A549 (cell line): Measurements from ENCODE around the gene JPH2. TPM values are rescaled to one million over a fixed set of nuclear protein-coding genes. Genes with fewer than 3 reads are reported as not detected.
A peak's percentile ranks its signal among the peaks of the same experiment; 100 is the strongest.

ENCODE experiments used
- ATAC-seq, 2 experiments: fragments of 200-7000 bp in 1 of 2; fragments of >200 bp in 1 of 2; cut with Nextera tagmentation in 1 of 2; cut with Tn5 transposase in 1 of 2; 3 replicates each; pipeline versions ENCODE4 v1.8.0 to v1.9.1; 2018 to 2020; ENCODE audit warnings: mild to moderate bottlenecking in 1 of 2, moderate library complexity in 1 of 2
- CTCF ChIA-PET: fragments of 300-600 bp; sonication (Branson Sonifier 250); formaldehyde crosslinking; extraction: SDS; loops from one replicate; lab custom pipeline; 2021; ENCODE audit warnings: antibody characterized with exemption, inconsistent platforms; lab: Yijun Ruan, JAX
- POLR2A ChIA-PET: fragments of 350-600 bp; formaldehyde crosslinking; extraction: SDS; loops from one replicate; lab custom pipeline; 2021; ENCODE audit warnings: antibody characterized with exemption, inconsistent platforms; lab: Yijun Ruan, JAX
- DNase-seq, 2 experiments: peaks; one replicate each; pipeline versions ENCODE4 v3.0.0 to v3.0.0-alpha.2; 2011 to 2016; ENCODE audit warnings: low read depth in 1 of 2, low spot score in 1 of 2
- FAIRE-seq: peaks from 2 replicates; lab custom pipeline; 2011; peaks lifted over from hg19 to GRCh38; lab: Jason Lieb, UNC
- H3K27ac ChIP-seq, 2 experiments: fragments of >200 bp; sonication (Bioruptor Twin); formaldehyde crosslinking; 3 replicates each; pipeline ENCODE4 v1.5.1; 2016 to 2017
- H3K4me1 ChIP-seq: fragments of >200 bp; sonication (Bioruptor Twin); formaldehyde crosslinking; 3 replicates; pipeline ENCODE4 v1.6.1; 2016
- H3K4me2 ChIP-seq: fragments of >200 bp; sonication (Bioruptor Twin); formaldehyde crosslinking; 3 replicates; pipeline ENCODE4 v1.6.1; 2016
- H3K4me3 ChIP-seq: fragments of >200 bp; sonication (Bioruptor Twin); formaldehyde crosslinking; 3 replicates; pipeline ENCODE4 v1.5.1; 2016
- H3K9me3 ChIP-seq: fragments of >200 bp; sonication (Bioruptor Twin); formaldehyde crosslinking; 3 replicates; pipeline ENCODE4 v1.6.1; 2016
- BHLHE40 ChIP-seq: IDR thresholded peaks from 2 replicates; pipeline ENCODE4 v1.6.1; 2012; ENCODE audit warnings: low read depth, low read length, inconsistent platforms
- CEBPB ChIP-seq, 2 experiments: fragments of >200 bp in 1 of 2; sonication (Bioruptor Twin) in 1 of 2; formaldehyde crosslinking in 1 of 2; IDR thresholded peaks; 2 replicates each; pipeline ENCODE4 v1.6.1; 2012 to 2016
- CHD4 ChIP-seq: fragments of 200-600 bp; sonication (generic); IDR thresholded peaks from 2 replicates; pipeline ENCODE4 v1.6.1; 2016; ENCODE audit warnings: antibody characterized with exemption, mild to moderate bottlenecking, borderline replicate concordance
- EHF ChIP-seq: fragments of 250-450 bp; sonication (Bioruptor Pico); IDR thresholded peaks from 2 replicates; pipeline ENCODE4 v1.5.0; 2020; ENCODE audit warnings: mild to moderate bottlenecking
- EHMT2 ChIP-seq: fragments of 200-600 bp; sonication (generic); IDR thresholded peaks from 2 replicates; pipeline ENCODE4 v1.6.1; 2016; ENCODE audit warnings: antibody characterized with exemption, low read depth, mild to moderate bottlenecking, moderate library complexity
- EP300 ChIP-seq, 2 experiments: fragments of >200 bp; sonication (Bioruptor Twin); formaldehyde crosslinking; IDR thresholded peaks; 2 replicates in 1 of 2; 3 replicates in 1 of 2; pipeline ENCODE4 v1.6.1; 2016 to 2017
- ESRRA ChIP-seq: fragments of 150-350 bp; IDR thresholded peaks from 2 replicates; pipeline ENCODE4 v1.6.1; 2014; ENCODE audit warnings: mild to moderate bottlenecking, low read length, borderline replicate concordance
- FOSB ChIP-seq: fragments of 250-450 bp; sonication (Bioruptor Pico); IDR thresholded peaks from 2 replicates; pipeline ENCODE4 v1.5.0; 2020; ENCODE audit warnings: mild to moderate bottlenecking, moderate library complexity
- FOXS1 ChIP-seq: fragments of 250-450 bp; sonication (Bioruptor Pico); IDR thresholded peaks from 2 replicates; pipeline ENCODE4 v1.5.0; 2020; ENCODE audit warnings: mild to moderate bottlenecking, moderate library complexity
- GATA3 ChIP-seq: IDR thresholded peaks from 2 replicates; pipeline ENCODE4 v1.6.1; 2012; ENCODE audit warnings: borderline replicate concordance
- HOXB5 ChIP-seq: fragments of 250-450 bp; sonication (Bioruptor Pico); IDR thresholded peaks from 2 replicates; pipeline ENCODE4 v1.5.0; 2020; ENCODE audit warnings: mild to moderate bottlenecking, moderate library complexity
- JUN ChIP-seq, 2 experiments: fragments of >200 bp; sonication (Bioruptor Twin); formaldehyde crosslinking; IDR thresholded peaks; 2 replicates in 1 of 2; 3 replicates in 1 of 2; pipeline ENCODE4 v1.6.1; 2016 to 2017
- JUNB ChIP-seq: fragments of >200 bp; sonication (Bioruptor Twin); formaldehyde crosslinking; IDR thresholded peaks from 2 replicates; pipeline ENCODE4 v1.6.1; 2016
- KDM1A ChIP-seq: fragments of 200-600 bp; sonication (generic); IDR thresholded peaks from 2 replicates; pipeline ENCODE4 v1.6.1; 2016; ENCODE audit warnings: low read depth, mild to moderate bottlenecking
- NFE2L2 ChIP-seq: fragments of 150-350 bp; conservative IDR thresholded peaks from 2 replicates; pipeline ENCODE4 v1.6.1; 2014; ENCODE audit warnings: low read length
- NPAS2 ChIP-seq: fragments of 250-450 bp; sonication (Bioruptor Pico); IDR thresholded peaks from 2 replicates; pipeline ENCODE4 v1.8.0; 2022; ENCODE audit warnings: mild to moderate bottlenecking, moderate library complexity, borderline replicate concordance
- PHF8 ChIP-seq: fragments of 200-600 bp; sonication (generic); IDR thresholded peaks from 2 replicates; pipeline ENCODE4 v1.6.1; 2016; ENCODE audit warnings: low read depth, mild to moderate bottlenecking, antibody characterized with exemption, moderate library complexity, borderline replicate concordance
- RCOR1 ChIP-seq: fragments of 150-350 bp; IDR thresholded peaks from 2 replicates; pipeline ENCODE4 v1.6.1; 2014; ENCODE audit warnings: antibody characterized with exemption, low read length, low read depth
- RFX5 ChIP-seq: fragments of 450-650 bp; IDR thresholded peaks from 2 replicates; pipeline ENCODE4 v1.7.1; 2014; ENCODE audit warnings: antibody characterized with exemption, mild to moderate bottlenecking, moderate library complexity
- RNF2 ChIP-seq: fragments of 200-600 bp; sonication (generic); IDR thresholded peaks from 2 replicates; pipeline ENCODE4 v1.6.1; 2016; ENCODE audit warnings: low read depth, mild to moderate bottlenecking, antibody characterized with exemption, moderate library complexity, borderline replicate concordance
- TFCP2L1 ChIP-seq: fragments of 250-450 bp; sonication (Bioruptor Pico); IDR thresholded peaks from 2 replicates; pipeline ENCODE4 v1.5.0; 2021; ENCODE audit warnings: mild to moderate bottlenecking
- ZNF302 ChIP-seq: fragments of 250-450 bp; sonication (Bioruptor Pico); IDR thresholded peaks from 2 replicates; pipeline ENCODE4 v1.9.0; 2021; ENCODE audit warnings: inconsistent platforms, mild to moderate bottlenecking, moderate library complexity
- ZSCAN20 ChIP-seq: fragments of 250-450 bp; sonication (Bioruptor Pico); IDR thresholded peaks from 2 replicates; pipeline ENCODE4 v1.8.0; 2022; ENCODE audit warnings: mild to moderate bottlenecking, moderate library complexity
- WGBS: methylation state at CpG from one replicate; pipeline ENCODE4 v1.1.6; 2017; ENCODE audit errors: missing lambda C conversion rate; 5-methylcytosine and 5-hydroxymethylcytosine counted together
- polyA plus RNA-seq, 4 experiments: library from polyadenylated mRNA; depleted of rRNA in 3 of 4; stranded (reverse); fragments of >200 nt; fragmentation: RNase III in 1 of 4; extraction: RNeasy Plus Mini Kit Qiagen cat#74134 plus additional on column Dnase treatment in 1 of 4; gene quantifications; 2 replicates in 3 of 4; 3 replicates in 1 of 4; pipeline ENCODE4 v1.2.3, GENCODE V29; 2011 to 2017
- TF ChIP-seq, protein P1 (sequence below): fragments of >200 bp; sonication (Bioruptor Twin); formaldehyde crosslinking; IDR thresholded peaks from 3 replicates; pipeline ENCODE4 v1.6.1; 2016
- TF ChIP-seq, protein P2 (sequence below): fragments of 250-450 bp; sonication (Bioruptor Pico); IDR thresholded peaks from 2 replicates; pipeline ENCODE4 v1.5.0; 2021; ENCODE audit warnings: mild to moderate bottlenecking, moderate library complexity, borderline replicate concordance
- TF ChIP-seq, protein P3 (sequence below): IDR thresholded peaks from 2 replicates; pipeline ENCODE4 v1.6.1; 2012; ENCODE audit warnings: low read depth, borderline replicate concordance

The JPH2 gene
- polyA plus RNA-seq, 2 of the 4 experiments (the other 2 are of a cell fraction): 0.83 to 3.3 TPM

DNA sequence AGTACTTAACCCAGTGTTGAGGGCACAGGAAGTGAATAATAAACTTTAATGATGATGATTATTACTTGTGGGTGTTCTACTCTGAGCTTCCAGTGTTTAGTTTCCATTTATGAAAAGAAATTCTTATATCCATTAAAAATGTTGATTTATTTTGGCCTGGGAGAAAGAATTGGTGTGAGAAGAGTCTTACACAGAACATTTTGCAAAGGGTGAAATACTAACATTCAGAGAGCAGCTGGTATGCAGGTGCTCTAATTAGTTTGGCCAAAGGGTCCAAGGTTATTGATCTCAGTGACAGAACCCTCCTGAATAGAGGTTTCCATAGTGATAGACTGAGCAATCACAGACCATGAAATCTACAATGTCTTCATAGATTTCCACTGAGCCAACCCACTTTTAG is 19.1 kb upstream of the JPH2 start:
- ChIA-PET CTCF (interaction anchor here (1.0 to 1.6 kb wide), 4 partner anchors 9 to 477 kb away, joined by 3 to 5 read pairs (median 4); no protein-coding TSS in a partner anchor), POLR2A (no interaction called here)
- H3K4me2 ChIP-seq: peak overlapping the region; percentile 94; the same call in 1 of the 3 replicates
- H3K4me1 ChIP-seq: peaks cover 62% of the 10 kb centered on the region
- peak overlapping the region; percentile 74 to 92; a peak in 4 of 6 replicates for H3K27ac ChIP-seq
- no peak overlapping the region for H3K4me3 ChIP-seq
- TF ChIP-seq CHD4 (no peak), JUN (IDR thresholded peaks at IDR 0.05) (no peak), GATA3 (no peak)
- TF ChIP-seq, protein P1, sequence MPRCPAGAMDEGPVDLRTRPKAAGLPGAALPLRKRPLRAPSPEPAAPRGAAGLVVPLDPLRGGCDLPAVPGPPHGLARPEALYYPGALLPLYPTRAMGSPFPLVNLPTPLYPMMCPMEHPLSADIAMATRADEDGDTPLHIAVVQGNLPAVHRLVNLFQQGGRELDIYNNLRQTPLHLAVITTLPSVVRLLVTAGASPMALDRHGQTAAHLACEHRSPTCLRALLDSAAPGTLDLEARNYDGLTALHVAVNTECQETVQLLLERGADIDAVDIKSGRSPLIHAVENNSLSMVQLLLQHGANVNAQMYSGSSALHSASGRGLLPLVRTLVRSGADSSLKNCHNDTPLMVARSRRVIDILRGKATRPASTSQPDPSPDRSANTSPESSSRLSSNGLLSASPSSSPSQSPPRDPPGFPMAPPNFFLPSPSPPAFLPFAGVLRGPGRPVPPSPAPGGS: no peak
- no peaks in the 10 kb centered on the region for H3K9me3 ChIP-seq
- FAIRE-seq (no peak), DNase-seq (no peak), ATAC-seq (no peak)

DNA sequence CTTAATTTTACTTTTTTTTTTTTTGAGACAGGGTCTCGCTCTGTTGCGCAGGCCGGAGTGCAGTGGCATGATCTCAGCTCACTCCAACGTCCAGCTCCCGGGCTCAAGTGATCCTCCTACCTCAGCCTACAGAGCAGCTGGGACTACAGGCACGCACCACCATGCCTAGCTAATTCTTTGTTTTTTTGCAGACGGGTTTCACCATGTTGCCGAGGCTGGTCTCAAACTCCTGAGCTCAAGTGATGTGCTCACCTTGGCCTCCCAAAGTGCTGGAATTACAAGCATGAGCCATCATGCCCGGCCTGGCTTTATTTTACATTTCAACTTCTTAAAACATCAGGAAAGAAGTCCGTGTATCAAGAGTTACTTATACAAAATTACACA is 17.8 kb upstream of the JPH2 start:
- Histone ChIP-seq H3K9me3 (no peaks in the 10 kb centered on the region), H3K4me3 (peak overlapping the region; percentile 4; the same call in 1 of the 3 replicates), H3K4me2 (peak overlapping the region; percentile 84), H3K4me1 (peaks cover 67% of the 10 kb centered on the region), H3K27ac (peak overlapping the region; percentile 92)
- FAIRE-seq (no peak), DNase-seq (no peak), ATAC-seq (peak in 1 of 2 experiments; percentile 19; a peak in 2 of 6 replicates)
- TF ChIP-seq HOXB5 (CRISPR knock-in tag) (no peak), EHF (no peak), NPAS2 (CRISPR knock-in tag) (no peak), FOSB (no peak), CHD4 (no peak), CEBPB (IDR thresholded peaks at IDR 0.05) (no peak), FOXS1 (no peak), RCOR1 (no peak), RNF2 (no peak), TFCP2L1 (CRISPR knock-in tag) (no peak), GATA3 (no peak), ZSCAN20 (no peak)
- TF ChIP-seq, protein P2, sequence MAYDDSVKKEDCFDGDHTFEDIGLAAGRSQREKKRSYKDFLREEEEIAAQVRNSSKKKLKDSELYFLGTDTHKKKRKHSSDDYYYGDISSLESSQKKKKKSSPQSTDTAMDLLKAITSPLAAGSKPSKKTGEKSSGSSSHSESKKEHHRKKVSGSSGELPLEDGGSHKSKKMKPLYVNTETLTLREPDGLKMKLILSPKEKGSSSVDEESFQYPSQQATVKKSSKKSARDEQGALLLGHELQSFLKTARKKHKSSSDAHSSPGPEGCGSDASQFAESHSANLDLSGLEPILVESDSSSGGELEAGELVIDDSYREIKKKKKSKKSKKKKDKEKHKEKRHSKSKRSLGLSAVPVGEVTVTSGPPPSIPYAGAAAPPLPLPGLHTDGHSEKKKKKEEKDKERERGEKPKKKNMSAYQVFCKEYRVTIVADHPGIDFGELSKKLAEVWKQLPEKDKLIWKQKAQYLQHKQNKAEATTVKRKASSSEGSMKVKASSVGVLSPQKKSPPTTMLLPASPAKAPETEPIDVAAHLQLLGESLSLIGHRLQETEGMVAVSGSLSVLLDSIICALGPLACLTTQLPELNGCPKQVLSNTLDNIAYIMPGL (CRISPR knock-in tag): no peak
- ChIA-PET POLR2A (no interaction called here), CTCF (interaction anchor here (1.5 kb wide), 1 partner anchor 13 kb away, joined by 5 read pairs; no protein-coding TSS in a partner anchor)
- WGBS: 84% methylated on average over 10 of the region's 10 CpGs

DNA sequence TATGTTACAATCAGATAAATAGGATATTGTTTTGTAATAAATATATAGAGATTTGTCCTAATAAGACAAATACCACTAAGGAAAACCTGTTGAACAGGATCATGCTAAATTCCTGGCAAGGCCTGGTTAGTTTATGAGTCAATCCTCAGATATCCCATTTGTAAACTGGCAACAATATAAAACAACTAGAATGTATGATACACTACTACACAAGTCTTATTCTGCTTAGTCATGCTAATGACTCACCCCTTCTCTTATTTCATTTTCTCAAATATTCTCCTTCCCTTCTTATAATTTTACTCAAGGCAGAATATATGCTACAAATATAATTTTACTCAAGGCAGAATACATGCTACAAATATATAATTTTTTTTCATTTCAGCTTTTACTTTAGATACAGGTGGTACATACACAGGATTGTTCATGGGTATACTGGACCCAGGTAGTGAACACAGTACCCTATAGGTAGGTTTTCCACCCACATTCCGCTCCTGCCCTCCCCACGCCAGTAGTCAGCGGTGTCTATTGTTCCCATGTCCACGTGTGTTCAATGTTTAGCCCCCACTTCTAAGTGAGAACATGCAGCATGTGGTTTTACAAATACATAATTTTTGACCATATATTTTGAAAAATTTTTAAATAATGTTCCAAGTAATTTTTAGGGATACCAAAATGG is 17.3 kb upstream of the JPH2 start:
- POLR2A ChIA-PET: no interaction called here
- peak; percentile 96 for TF ChIP-seq NFE2L2
- peak in 1 of 2 experiments; percentile 26; a peak in 2 of 5 replicates for TF ChIP-seq EP300 (IDR thresholded peaks at IDR 0.05)
- TF ChIP-seq GATA3: peak; percentile 60; the same call in 1 of the 2 replicates
- TF ChIP-seq, protein P3, sequence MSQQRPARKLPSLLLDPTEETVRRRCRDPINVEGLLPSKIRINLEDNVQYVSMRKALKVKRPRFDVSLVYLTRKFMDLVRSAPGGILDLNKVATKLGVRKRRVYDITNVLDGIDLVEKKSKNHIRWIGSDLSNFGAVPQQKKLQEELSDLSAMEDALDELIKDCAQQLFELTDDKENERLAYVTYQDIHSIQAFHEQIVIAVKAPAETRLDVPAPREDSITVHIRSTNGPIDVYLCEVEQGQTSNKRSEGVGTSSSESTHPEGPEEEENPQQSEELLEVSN: no peak
- TF ChIP-seq JUNB: peak; percentile 96
- no peak for TF ChIP-seq EHMT2
- no peak for TF ChIP-seq ZSCAN20
- TF ChIP-seq PHF8: no peak
- TF ChIP-seq, protein P2 (CRISPR knock-in tag): no peak
- no peak for TF ChIP-seq ZNF302 (CRISPR knock-in tag)
- peak in 1 of 2 experiments; percentile 46; a peak in 2 of 4 replicates for TF ChIP-seq CEBPB (IDR thresholded peaks at IDR 0.05)
- TF ChIP-seq ESRRA: no peak
- TF ChIP-seq, protein P1: no peak; the same call in 2 of the 3 replicates
- TF ChIP-seq BHLHE40: no peak
- TF ChIP-seq RFX5: no peak
- no peak for TF ChIP-seq KDM1A

More for the DNA sequence above, 17.3 kb upstream of the JPH2 start:
- ATAC-seq: peak; percentile 87 to 91
- peak overlapping the region; percentile 92 for H3K27ac ChIP-seq
- peaks cover 67% of the 10 kb centered on the region for H3K4me1 ChIP-seq
- peak overlapping the region; percentile 4; the same call in 1 of the 3 replicates for H3K4me3 ChIP-seq
- peak; percentile 23 for FAIRE-seq
- peak overlapping the region; percentile 84 for H3K4me2 ChIP-seq
- peak; percentile 87 to 89 for DNase-seq
- CTCF ChIA-PET: interaction anchor here (1.5 kb wide), 1 partner anchor 14 kb away, joined by 5 read pairs; no protein-coding TSS in a partner anchor
- no peaks in the 10 kb centered on the region for H3K9me3 ChIP-seq
- WGBS: 16% methylated on average over 4 of the region's 4 CpGs
